K562 (cell line): Measurements from ENCODE around the gene GAB2. TPM values are rescaled to one million over a fixed set of nuclear protein-coding genes. Genes with fewer than 3 reads are reported as not detected.

Experiments
- ARID3B ChIP-seq: fragments of 250-450 bp; sonication (Bioruptor Pico); IDR thresholded peaks from 2 replicates; pipeline ENCODE4 v1.4.0; 2020; ENCODE audit warnings: borderline replicate concordance
- EHMT2 ChIP-seq: fragments of 450-650 bp; IDR thresholded peaks from 2 replicates; pipeline ENCODE4 v1.6.1; 2018; ENCODE audit warnings: antibody characterized with exemption
- HINFP ChIP-seq: fragments of 450-650 bp; conservative IDR thresholded peaks from 2 replicates; pipeline ENCODE4 v1.6.1; 2016; ENCODE audit warnings: missing genetic modification characterization, low read depth, mild to moderate bottlenecking, control low read depth, missing compliant biosample characterization
- KAT2B ChIP-seq: IDR thresholded peaks from one replicate; pipeline ENCODE4 v1.6.1; 2012; ENCODE audit warnings: low read depth, mild to moderate bottlenecking, control low read depth, inconsistent platforms, low read length, moderate library complexity
- NR2F6 ChIP-seq: fragments of 450-650 bp; formaldehyde crosslinking; IDR thresholded peaks from 2 replicates; pipeline ENCODE4 v1.4.0; 2020; ENCODE audit warnings: mild to moderate bottlenecking
- RAD21 ChIP-seq, 2 experiments: fragments of 250-450 bp in 1 of 2; fragments of 450-650 bp in 1 of 2; sonication (Bioruptor Pico) in 1 of 2; formaldehyde crosslinking in 1 of 2; IDR thresholded peaks in 1 of 2; conservative IDR thresholded peaks in 1 of 2; 2 replicates each; pipeline versions ENCODE4 v1.4.0 to v1.8.0; 2020 to 2022; ENCODE audit warnings: mild to moderate bottlenecking in 2 of 2, moderate library complexity in 1 of 2
- RNF2 ChIP-seq: sonication (generic); IDR thresholded peaks from 2 replicates; pipeline ENCODE4 v1.6.1; 2016
- ZBTB2 ChIP-seq: fragments of 450-650 bp; IDR thresholded peaks from 2 replicates; pipeline ENCODE4 v1.6.1; 2016; ENCODE audit warnings: antibody characterized with exemption
- ZNF707 ChIP-seq: fragments of 250-450 bp; sonication (Bioruptor Pico); conservative IDR thresholded peaks from 2 replicates; pipeline ENCODE4 v1.8.0; 2022; ENCODE audit warnings: inconsistent platforms, mild to moderate bottlenecking, moderate library complexity
- polyA plus RNA-seq, 8 experiments: library from polyadenylated mRNA; depleted of rRNA in 4 of 8; stranded (reverse) in 5 of 8; unstranded in 3 of 8; fragments of >200 nt; fragmentation: Nextera tagmentation in 2 of 8; fragmentation: Illumina TruSeq in 1 of 8; extraction: Ambion mirVana in 2 of 8; extraction: Trizol in 1 of 8; gene quantifications; 2 replicates each; pipeline versions ENCODE4 v1.2.1 to v1.2.3, GENCODE V29; 2011 to 2014; ENCODE audit warnings: inconsistent platforms in 1 of 8, missing spikeins in 1 of 8
- total RNA-seq, 7 experiments: library from RNA; depleted of rRNA in 6 of 7; stranded (reverse); fragments of >200 nt in 6 of 7; fragmentation: Illumina TruSeq in 2 of 7; extraction: Trizol in 2 of 7; gene quantifications; 2 replicates each; pipeline versions ENCODE4 v1.2.1 to v1.2.3, GENCODE V29; 2011 to 2021; ENCODE audit warnings: low replicate concordance in 1 of 7

GAB2 gene
- total and polyA plus RNA-seq, 9 of the 15 experiments (the other 6 are each of a cell fraction or from before 2014, with no cell fraction given): 2.3 to 35.2 (median 16.1) TPM

GRCh38 chr11:78339483-78339882 lies 78.1 kb downstream of the GAB2 start (continued):
- TF ChIP-seq HINFP (tag) (no peak), ZNF707 (CRISPR knock-in tag) (no peak), ARID3B (CRISPR knock-in tag) (no peak), NR2F6 (CRISPR knock-in tag) (no peak), ZBTB2 (no peak), KAT2B (no peak), RAD21 (CRISPR knock-in tag; conservative IDR thresholded peaks at IDR 0.05 in 1 of 2, IDR thresholded peaks at IDR 0.05 in 1 of 2) (peak in 1 of 2 experiments; percentile 33; a peak in 2 of 4 replicates), EHMT2 (peak; percentile 59; the same call in 1 of the 2 replicates), RNF2 (peak; percentile 24; the same call in 1 of the 2 replicates)
